ENCODE results near the gene GREB1.

DNA sequence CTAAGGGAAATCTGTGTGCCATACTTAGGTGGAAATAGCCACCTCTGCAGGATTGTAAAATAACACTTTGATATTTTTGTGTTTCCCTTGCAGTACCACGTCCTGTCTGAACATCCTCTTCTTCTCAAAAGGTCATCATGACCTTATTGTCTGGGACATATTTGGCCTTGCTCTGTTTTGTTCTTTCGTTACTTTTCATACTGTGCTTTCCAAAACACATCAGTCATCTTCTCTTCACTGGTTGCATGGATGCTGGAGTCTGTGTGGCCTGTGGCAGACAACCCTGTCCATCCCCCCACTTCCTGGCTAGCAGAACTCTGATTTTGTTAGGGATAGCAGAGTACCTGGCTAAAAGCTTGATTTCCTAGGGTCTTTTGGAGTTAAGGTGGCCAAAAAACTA lies 9.4 kb upstream of the GREB1 start:
- TF ChIP-seq CTCF (IDR thresholded peaks at IDR 0.05; ENCODE audit: low read length) (no peak), EZH2 (IDR thresholded peaks at IDR 0.05; ENCODE audit: borderline replicate concordance, low read length) (no peak)
